Astrocyte (in vitro differentiated cells and primary cell): Measurements from ENCODE around the gene SUSD4.

Source experiments
- CTCF ChIP-seq: IDR thresholded peaks from 2 replicates; pipeline ENCODE4 v1.5.1; 2011; ENCODE audit warnings: low read depth, mild to moderate bottlenecking, inconsistent platforms, low read length, moderate library complexity; ENCODE audit not compliant: insufficient read depth
- EZH2 ChIP-seq: IDR thresholded peaks from 2 replicates; pipeline ENCODE4 v1.6.1; 2012; ENCODE audit warnings: mild to moderate bottlenecking, low read length, inconsistent platforms; ENCODE audit not compliant: insufficient read depth

GRCh38 chr1:223329664-223330415 lies 34.1 kb downstream of the SUSD4 start:
- TF ChIP-seq EZH2 = no peak
- no peak for TF ChIP-seq CTCF
